ENCODE results near the gene NAA35.

NAA35 gene

DNA sequence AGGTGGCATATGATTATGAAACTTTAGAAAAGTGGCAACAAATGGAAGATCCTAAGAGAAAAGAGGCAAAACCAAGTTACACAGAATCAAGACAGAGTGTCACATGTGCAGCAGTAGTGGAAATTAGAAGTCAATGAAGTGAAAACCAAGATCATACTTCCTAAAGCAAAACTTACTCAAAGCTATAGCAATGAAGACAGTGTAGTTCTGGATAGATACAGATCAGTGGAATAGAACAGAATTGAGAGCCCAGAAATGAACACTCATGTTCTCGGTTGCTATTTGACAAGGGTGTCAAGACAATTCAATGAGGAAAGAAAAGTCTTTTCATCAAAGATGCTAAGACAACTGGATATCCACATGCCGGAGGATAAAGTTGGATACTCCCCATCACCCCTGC lies 43.5 kb downstream of the NAA35 start:
- Histone ChIP-seq H3K27me3 (ENCODE audit: low read depth, low read length) (no peaks in the 10 kb centered on the region), H3K4me3 (ENCODE audit: low read depth in 1 of 2, low read length in 2 of 2) (no peak overlapping the region), H3K27ac (ENCODE audit: low read length) (no peak overlapping the region), H3K4me1 (ENCODE audit: control insufficient read depth in 1 of 2, insufficient read depth in 2 of 2, low read length in 2 of 2) (no peaks in the 10 kb centered on the region), H3K9me3 (ENCODE audit: control insufficient read depth in 1 of 2, low read length in 2 of 2) (no peaks in the 10 kb centered on the region), H3K36me3 (ENCODE audit: control insufficient read depth in 1 of 2, insufficient read depth in 2 of 2, low read length in 2 of 2) (peaks cover 14 to 27% of the 10 kb centered on the region in 2 donors)

DNA sequence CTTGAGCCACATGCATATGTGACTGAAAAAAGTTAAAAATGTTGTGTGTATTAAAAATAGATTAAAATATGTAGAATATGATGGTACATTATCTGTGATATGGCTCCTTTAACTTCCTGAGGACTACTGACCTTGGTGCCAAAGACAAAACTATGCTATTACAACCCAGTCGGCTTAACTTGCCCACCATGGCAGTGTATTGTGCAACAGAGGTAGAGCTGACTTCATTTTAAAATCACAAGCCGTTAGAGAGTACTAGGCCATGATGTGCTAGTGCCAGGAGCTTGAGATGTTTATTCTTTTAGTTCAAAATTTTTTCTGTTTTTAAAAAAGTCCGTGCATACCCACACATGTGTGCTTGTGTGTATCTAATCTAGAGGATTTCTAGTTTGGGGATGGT lies 46.3 kb downstream of the NAA35 start:
- no peaks in the 10 kb centered on the region for H3K9me3 ChIP-seq (ENCODE audit: control insufficient read depth in 1 of 2, low read length in 2 of 2)
- peaks cover 8 to 18% of the 10 kb centered on the region in 2 donors for H3K36me3 ChIP-seq (ENCODE audit: control insufficient read depth in 1 of 2, insufficient read depth in 2 of 2, low read length in 2 of 2)
- no peak overlapping the region for H3K27ac ChIP-seq (ENCODE audit: low read length)
- H3K4me1 ChIP-seq (ENCODE audit: control insufficient read depth in 1 of 2, insufficient read depth in 2 of 2, low read length in 2 of 2) = no peaks in the 10 kb centered on the region
- no peak overlapping the region for H3K4me3 ChIP-seq (ENCODE audit: low read depth in 1 of 2, low read length in 2 of 2)
- H3K27me3 ChIP-seq (ENCODE audit: low read depth, low read length) = no peaks in the 10 kb centered on the region

DNA sequence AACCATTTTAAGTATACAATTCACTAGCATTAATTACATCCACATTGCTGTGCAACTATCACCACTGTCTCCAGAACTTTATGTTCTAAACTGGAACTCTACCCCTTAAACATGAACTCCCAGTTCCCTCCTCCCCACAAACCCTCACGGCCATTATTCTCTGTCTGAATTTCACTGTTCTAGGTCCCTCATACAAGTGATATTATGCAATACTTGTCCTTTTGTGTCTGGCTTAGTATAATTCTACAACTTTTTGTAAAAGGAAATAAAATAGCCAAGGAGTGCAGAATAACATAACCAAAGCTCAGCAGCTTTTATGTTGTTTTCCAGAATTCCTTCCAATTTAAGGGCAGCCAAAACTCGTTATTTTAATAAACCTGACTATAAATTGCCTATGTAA lies 53.2 kb downstream of the NAA35 start:
- H3K4me3 ChIP-seq (ENCODE audit: low read depth in 1 of 2, low read length in 2 of 2) = no peak overlapping the region

DNA sequence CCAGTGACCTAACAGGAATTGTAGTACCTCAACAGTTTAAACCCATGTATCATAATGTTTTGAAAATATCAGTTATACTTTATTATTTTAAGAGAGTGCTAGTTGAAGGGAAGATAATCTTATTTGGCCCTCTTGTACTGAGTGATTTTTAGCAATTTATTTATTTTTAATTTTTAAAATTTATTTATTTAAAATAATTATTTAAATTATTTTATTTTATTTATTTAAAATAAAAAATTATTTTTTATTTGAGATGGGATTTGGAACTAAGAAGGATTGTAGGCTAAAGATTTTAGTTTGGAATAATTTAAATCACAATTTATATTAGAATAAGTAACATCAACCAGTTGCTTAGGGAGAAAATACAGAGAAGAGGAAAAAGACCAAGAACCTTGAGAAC lies 54.2 kb downstream of the NAA35 start:
- Histone ChIP-seq H3K4me3 (ENCODE audit: low read depth in 1 of 2, low read length in 2 of 2) (no peak overlapping the region), H3K27me3 (ENCODE audit: low read depth, low read length) (no peaks in the 10 kb centered on the region), H3K9me3 (ENCODE audit: control insufficient read depth in 1 of 2, low read length in 2 of 2) (no peaks in the 10 kb centered on the region), H3K27ac (ENCODE audit: low read length) (no peak overlapping the region), H3K4me1 (ENCODE audit: control insufficient read depth in 1 of 2, insufficient read depth in 2 of 2, low read length in 2 of 2) (no peaks in the 10 kb centered on the region), H3K36me3 (ENCODE audit: control insufficient read depth in 1 of 2, insufficient read depth in 2 of 2, low read length in 2 of 2) (peaks cover 5 to 25% of the 10 kb centered on the region in 2 donors)

More for the DNA sequence above, 53.2 kb downstream of the NAA35 start:
- no peaks in the 10 kb centered on the region for H3K9me3 ChIP-seq (ENCODE audit: control insufficient read depth in 1 of 2, low read length in 2 of 2)
- H3K36me3 ChIP-seq (ENCODE audit: control insufficient read depth in 1 of 2, insufficient read depth in 2 of 2, low read length in 2 of 2) = peaks cover 5 to 25% of the 10 kb centered on the region in 2 donors
- H3K27ac ChIP-seq (ENCODE audit: low read length) = no peak overlapping the region
- no peaks in the 10 kb centered on the region for H3K4me1 ChIP-seq (ENCODE audit: control insufficient read depth in 1 of 2, insufficient read depth in 2 of 2, low read length in 2 of 2)
- H3K27me3 ChIP-seq (ENCODE audit: low read depth, low read length) = no peaks in the 10 kb centered on the region

DNA sequence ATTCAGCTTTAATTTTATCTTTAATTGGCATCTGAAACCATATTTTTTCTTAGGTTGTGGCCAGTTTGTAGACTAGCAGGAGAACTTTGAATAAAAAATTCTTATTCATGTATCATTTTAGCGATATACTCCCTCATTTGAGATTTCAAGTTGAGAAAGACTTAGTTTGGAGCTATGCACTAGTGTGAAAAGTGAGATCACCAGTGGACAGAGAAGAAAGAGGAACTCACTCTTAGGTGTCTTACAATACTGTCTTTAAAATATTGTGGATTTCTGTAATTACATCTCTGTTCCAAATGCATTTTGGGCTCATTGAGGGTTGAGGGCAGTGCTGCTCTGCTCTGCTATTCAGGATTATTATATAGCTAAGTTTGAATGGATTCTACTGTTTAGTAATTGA lies 54.7 kb downstream of the NAA35 start:
- Histone ChIP-seq H3K27me3 (ENCODE audit: low read depth, low read length) (no peaks in the 10 kb centered on the region), H3K36me3 (ENCODE audit: control insufficient read depth in 1 of 2, insufficient read depth in 2 of 2, low read length in 2 of 2) (peaks cover 5 to 25% of the 10 kb centered on the region in 2 donors), H3K4me1 (ENCODE audit: control insufficient read depth in 1 of 2, insufficient read depth in 2 of 2, low read length in 2 of 2) (no peaks in the 10 kb centered on the region), H3K9me3 (ENCODE audit: control insufficient read depth in 1 of 2, low read length in 2 of 2) (no peaks in the 10 kb centered on the region), H3K4me3 (ENCODE audit: low read depth in 1 of 2, low read length in 2 of 2) (no peak overlapping the region), H3K27ac (ENCODE audit: low read length) (no peak overlapping the region)

DNA sequence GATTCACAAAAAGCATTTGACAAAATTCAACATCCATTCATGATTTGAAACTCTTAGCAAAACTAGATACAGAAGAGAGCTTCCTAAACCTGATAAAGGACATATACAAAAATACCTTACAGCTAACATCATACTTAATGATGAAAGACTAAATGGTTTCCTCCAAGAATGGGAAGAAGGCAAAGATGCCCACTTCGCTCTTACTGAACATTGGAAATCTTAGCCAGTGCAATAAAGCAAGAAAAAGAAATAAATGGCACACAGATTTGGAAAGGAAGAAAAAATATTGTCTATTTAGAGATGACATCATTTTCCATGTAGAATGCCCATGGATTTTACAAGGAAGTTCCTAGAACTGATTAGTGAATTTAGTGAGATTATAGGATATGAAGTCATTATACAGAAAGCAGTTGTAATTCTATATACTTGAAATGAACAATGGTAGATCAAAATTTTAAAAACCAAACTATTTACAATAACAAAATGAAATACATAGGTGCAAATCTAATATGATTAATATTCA lies 64.4 kb downstream of the NAA35 start:
- no peak overlapping the region for H3K27ac ChIP-seq (ENCODE audit: low read length)
- H3K9me3 ChIP-seq (ENCODE audit: control insufficient read depth in 1 of 2, low read length in 2 of 2) = peaks cover 4% of the 10 kb centered on the region in 2 donors
- no peak overlapping the region for H3K4me3 ChIP-seq (ENCODE audit: low read depth in 1 of 2, low read length in 2 of 2)
- H3K4me1 ChIP-seq (ENCODE audit: control insufficient read depth in 1 of 2, insufficient read depth in 2 of 2, low read length in 2 of 2) = no peaks in the 10 kb centered on the region
- H3K27me3 ChIP-seq (ENCODE audit: low read depth, low read length) = no peaks in the 10 kb centered on the region
- peaks cover 23 to 59% of the 10 kb centered on the region in 2 donors for H3K36me3 ChIP-seq (ENCODE audit: control insufficient read depth in 1 of 2, insufficient read depth in 2 of 2, low read length in 2 of 2)

DNA sequence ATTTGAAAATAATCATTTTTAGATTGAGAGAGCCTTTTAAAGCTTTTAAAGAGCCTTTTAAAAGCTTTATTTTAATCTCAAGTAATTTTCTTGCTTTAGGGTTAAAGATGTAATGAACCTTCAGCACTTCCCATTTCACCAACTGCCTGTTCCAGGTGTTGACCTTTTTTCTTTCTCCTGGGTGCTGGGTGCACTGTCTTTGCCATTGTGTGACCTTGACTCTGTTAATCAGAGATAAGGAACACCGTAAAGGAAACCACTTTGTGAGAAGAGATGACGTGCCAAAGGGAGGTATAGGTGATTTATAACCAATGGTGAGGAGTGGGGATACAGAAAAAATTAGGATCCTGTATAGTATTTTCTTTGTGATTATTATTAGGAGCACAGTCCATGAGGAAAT lies 68.2 kb downstream of the NAA35 start:
- Histone ChIP-seq H3K9me3 (ENCODE audit: control insufficient read depth in 1 of 2, low read length in 2 of 2) (peaks cover 4% of the 10 kb centered on the region in 2 donors), H3K36me3 (ENCODE audit: control insufficient read depth in 1 of 2, insufficient read depth in 2 of 2, low read length in 2 of 2) (peaks cover 28 to 54% of the 10 kb centered on the region in 2 donors), H3K4me1 (ENCODE audit: control insufficient read depth in 1 of 2, insufficient read depth in 2 of 2, low read length in 2 of 2) (no peaks in the 10 kb centered on the region), H3K4me3 (ENCODE audit: low read depth in 1 of 2, low read length in 2 of 2) (no peak overlapping the region), H3K27me3 (ENCODE audit: low read depth, low read length) (no peaks in the 10 kb centered on the region), H3K27ac (ENCODE audit: low read length) (no peak overlapping the region)

DNA sequence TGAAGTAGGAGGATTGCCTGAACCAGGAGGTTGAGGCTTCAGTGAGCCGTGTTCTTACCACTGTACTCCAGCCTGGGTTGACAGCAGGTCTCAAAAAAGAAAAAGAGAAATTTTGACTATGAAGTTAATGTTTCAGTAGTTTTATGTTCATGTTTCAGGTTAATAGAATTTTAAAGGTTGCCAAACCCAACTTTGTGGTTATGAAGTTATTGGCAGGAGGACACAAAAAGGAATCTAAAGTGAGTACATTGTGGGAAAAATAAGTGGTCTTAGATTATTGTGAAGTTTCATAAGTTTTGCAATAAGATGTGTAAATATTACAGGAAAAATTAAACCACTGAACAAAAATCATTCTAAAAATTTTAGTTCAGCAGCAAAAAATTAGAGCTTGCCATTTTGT lies 79.8 kb downstream of the NAA35 start:
- H3K9me3 ChIP-seq (ENCODE audit: control insufficient read depth in 1 of 2, low read length in 2 of 2) = no peaks in the 10 kb centered on the region
- H3K4me1 ChIP-seq (ENCODE audit: control insufficient read depth in 1 of 2, insufficient read depth in 2 of 2, low read length in 2 of 2) = peaks cover 0 to 4% of the 10 kb centered on the region in 2 donors
- peaks cover 48 to 53% of the 10 kb centered on the region in 2 donors for H3K36me3 ChIP-seq (ENCODE audit: control insufficient read depth in 1 of 2, insufficient read depth in 2 of 2, low read length in 2 of 2)
- no peak overlapping the region for H3K4me3 ChIP-seq (ENCODE audit: low read depth in 1 of 2, low read length in 2 of 2)
- no peak overlapping the region for H3K27ac ChIP-seq (ENCODE audit: low read length)
- no peaks in the 10 kb centered on the region for H3K27me3 ChIP-seq (ENCODE audit: low read depth, low read length)

DNA sequence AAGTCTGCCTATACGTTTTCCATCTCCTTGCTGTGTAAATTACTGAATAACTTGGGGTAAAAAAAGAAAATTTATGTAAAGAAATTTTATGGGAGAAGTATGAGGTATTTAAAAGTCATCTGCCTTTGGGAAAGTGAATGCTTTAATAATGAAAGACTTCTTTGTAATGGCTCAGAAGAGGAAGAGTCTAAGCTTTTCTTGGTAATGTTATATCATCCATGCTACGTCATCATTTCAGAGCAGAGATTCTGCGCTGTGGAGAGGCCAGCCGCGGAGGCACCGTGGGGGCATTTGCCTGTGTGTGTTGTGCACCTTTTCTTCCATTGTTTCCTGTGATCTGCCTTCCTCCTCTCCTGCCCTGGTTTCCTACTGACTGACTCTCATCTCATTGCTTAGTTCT lies 80.2 kb downstream of the NAA35 start:
- Histone ChIP-seq H3K36me3 (ENCODE audit: control insufficient read depth in 1 of 2, insufficient read depth in 2 of 2, low read length in 2 of 2) (peaks cover 48 to 57% of the 10 kb centered on the region in 2 donors), H3K4me3 (ENCODE audit: low read depth in 1 of 2, low read length in 2 of 2) (no peak overlapping the region), H3K9me3 (ENCODE audit: control insufficient read depth in 1 of 2, low read length in 2 of 2) (no peaks in the 10 kb centered on the region), H3K27me3 (ENCODE audit: low read depth, low read length) (no peaks in the 10 kb centered on the region), H3K27ac (ENCODE audit: low read length) (no peak overlapping the region), H3K4me1 (ENCODE audit: control insufficient read depth in 1 of 2, insufficient read depth in 2 of 2, low read length in 2 of 2) (peaks cover 0 to 4% of the 10 kb centered on the region in 2 donors)

DNA sequence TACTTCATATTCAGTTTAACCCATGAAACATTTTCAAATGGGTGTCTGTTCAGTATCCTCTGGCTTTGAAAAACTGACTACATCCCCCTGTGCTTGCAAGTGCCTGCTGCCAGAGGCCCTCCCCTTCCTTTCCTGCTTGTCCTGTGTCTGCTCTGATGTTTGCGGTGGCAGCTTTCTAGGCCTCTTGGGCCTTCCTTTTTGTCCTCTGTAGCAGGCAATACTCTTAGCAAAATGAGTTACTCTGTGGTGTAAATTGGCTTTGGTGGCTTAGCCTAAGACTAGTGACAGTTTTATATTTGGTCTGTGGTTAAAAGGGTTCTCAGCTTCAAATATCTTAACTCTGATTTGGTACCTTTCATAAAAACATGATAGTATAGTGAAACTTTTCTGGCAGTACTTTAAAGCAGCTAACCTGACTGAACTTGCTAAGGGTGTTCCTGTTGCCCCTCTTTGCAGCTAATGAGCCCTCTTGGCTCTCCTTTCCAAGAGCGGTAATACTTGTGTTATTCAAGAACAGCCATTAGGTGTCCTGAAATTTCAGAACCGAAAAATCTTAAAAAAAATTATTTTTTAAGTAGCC lies 81.8 kb downstream of the NAA35 start:
- peaks cover 0 to 4% of the 10 kb centered on the region in 2 donors for H3K4me1 ChIP-seq (ENCODE audit: control insufficient read depth in 1 of 2, insufficient read depth in 2 of 2, low read length in 2 of 2)
- H3K27ac ChIP-seq (ENCODE audit: low read length) = no peak overlapping the region
- H3K36me3 ChIP-seq (ENCODE audit: control insufficient read depth in 1 of 2, insufficient read depth in 2 of 2, low read length in 2 of 2) = peaks cover 45 to 56% of the 10 kb centered on the region in 2 donors
- no peaks in the 10 kb centered on the region for H3K27me3 ChIP-seq (ENCODE audit: low read depth, low read length)
- no peaks in the 10 kb centered on the region for H3K9me3 ChIP-seq (ENCODE audit: control insufficient read depth in 1 of 2, low read length in 2 of 2)
- no peak overlapping the region for H3K4me3 ChIP-seq (ENCODE audit: low read depth in 1 of 2, low read length in 2 of 2)

DNA sequence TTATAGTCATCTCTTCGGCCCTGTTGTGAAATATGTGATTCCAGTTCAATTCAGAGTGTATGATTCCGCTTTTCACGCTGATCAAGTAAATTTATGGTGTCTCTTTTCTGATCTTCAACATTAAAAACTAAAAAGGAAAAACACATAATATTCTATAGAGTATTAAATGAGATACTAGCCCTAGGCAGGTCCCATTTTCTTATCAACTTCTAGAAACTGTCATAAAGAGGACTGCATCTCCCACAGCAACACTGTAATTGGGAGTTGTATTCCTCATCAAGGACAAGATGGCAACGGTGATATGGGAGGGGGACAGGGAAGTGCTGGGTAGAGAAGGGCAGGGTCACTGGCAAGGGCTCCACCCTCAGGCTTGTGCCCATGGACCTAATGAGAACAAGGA lies 86.8 kb downstream of the NAA35 start:
- H3K36me3 ChIP-seq (ENCODE audit: control insufficient read depth in 1 of 2, insufficient read depth in 2 of 2, low read length in 2 of 2) = peaks cover 28 to 38% of the 10 kb centered on the region in 2 donors
- H3K9me3 ChIP-seq (ENCODE audit: control insufficient read depth in 1 of 2, low read length in 2 of 2) = no peaks in the 10 kb centered on the region
- H3K27me3 ChIP-seq (ENCODE audit: low read depth, low read length) = no peaks in the 10 kb centered on the region
- no peak overlapping the region for H3K27ac ChIP-seq (ENCODE audit: low read length)
- no peak overlapping the region for H3K4me3 ChIP-seq (ENCODE audit: low read depth in 1 of 2, low read length in 2 of 2)
- peaks cover 0 to 4% of the 10 kb centered on the region in 2 donors for H3K4me1 ChIP-seq (ENCODE audit: control insufficient read depth in 1 of 2, insufficient read depth in 2 of 2, low read length in 2 of 2)
